T-cell (primary cell): ENCODE results near the gene CCDC89. TPM values are rescaled to one million over a fixed set of nuclear protein-coding genes. Genes with fewer than 3 reads are reported as not detected.
A peak's percentile ranks its signal among the peaks of the same experiment; 100 is the strongest.

Source experiments
- ATAC-seq, 4 experiments: fragments of 200-7000 bp in 3 of 4; fragments of 150-1000 bp in 1 of 4; cut with Tn5 transposase; replicated peaks in 1 of 4; 1 replicate in 3 of 4; 2 replicates in 1 of 4; pipeline ENCODE4 v1.10.0; 2021; ENCODE audit warnings: moderate library complexity in 3 of 4, mild to moderate bottlenecking in 2 of 4, moderate number of reproducible peaks in 1 of 4
- CTCF ChIA-PET, 2 donors: fragments of 300-600 bp; sonication (Branson Sonifier 250); formaldehyde crosslinking; loops; one replicate each; lab custom pipeline; 2022; ENCODE audit warnings: antibody characterized with exemption in 2 of 2; lab: Charles Lee
- POLR2A ChIA-PET, 2 donors: fragments of 300-600 bp; sonication (Branson Sonifier 250); formaldehyde crosslinking; loops; one replicate each; lab custom pipeline; 2022; ENCODE audit warnings: antibody characterized with exemption in 2 of 2; lab: Charles Lee
- DNase-seq, 35 experiments: peaks; one replicate each; pipeline versions ENCODE4 v3.0.0 to v3.0.0-alpha.2; 2013 to 2023
- H3K27ac ChIP-seq: one replicate; pipeline ENCODE4 v1.5.1; 2013; ENCODE audit warnings: low read length
- H3K27me3 ChIP-seq, 2 experiments: replicated peaks in 1 of 2; 1 replicate in 1 of 2; 2 replicates in 1 of 2; pipeline versions ENCODE4 v1.6.1 to v1.7.0; 2013; ENCODE audit warnings: low read length in 1 of 2, mixed read lengths in 1 of 2; ENCODE audit not compliant: control insufficient read depth in 2 of 2, insufficient read depth in 2 of 2; ENCODE audit errors: extremely low read depth in 1 of 2
- H3K36me3 ChIP-seq, 2 donors: 1 replicate in 1 of 2; 2 replicates in 1 of 2; pipeline versions ENCODE4 v1.6.1 to v1.7.0; 2013; ENCODE audit warnings: low read length in 1 of 2; ENCODE audit not compliant: control insufficient read depth in 2 of 2, insufficient read depth in 1 of 2; ENCODE audit errors: extremely low read depth in 1 of 2
- H3K4me1 ChIP-seq, 2 experiments: 1 replicate in 1 of 2; 2 replicates in 1 of 2; pipeline versions ENCODE4 v1.6.1 to v1.7.0; 2013; ENCODE audit warnings: low read length in 2 of 2, mixed read lengths in 1 of 2; ENCODE audit not compliant: insufficient read depth in 2 of 2, control insufficient read depth in 1 of 2; ENCODE audit errors: extremely low read depth in 1 of 2
- H3K4me3 ChIP-seq, 2 donors: 1 replicate in 1 of 2; 2 replicates in 1 of 2; pipeline versions ENCODE4 v1.5.1 to v1.7.0; 2013; ENCODE audit warnings: mild to moderate bottlenecking in 2 of 2, low read length in 1 of 2, moderate library complexity in 1 of 2; ENCODE audit not compliant: control insufficient read depth in 1 of 2; ENCODE audit errors: extremely low read depth in 1 of 2
- H3K9me3 ChIP-seq: 2 replicates; pipeline ENCODE4 v1.7.0; 2013
- H3K27ac Mint-ChIP-seq, 2 donors: one replicate each; pipeline ENCODE4 v1.8.0; 2020 to 2021; ENCODE audit warnings: mild to moderate bottlenecking in 2 of 2, mixed read lengths in 2 of 2
- H3K27me3 Mint-ChIP-seq, 2 donors: one replicate each; pipeline ENCODE4 v1.8.0; 2021 to 2022; ENCODE audit warnings: mixed read lengths in 2 of 2
- H3K36me3 Mint-ChIP-seq: one replicate; pipeline ENCODE4 v1.8.0; 2021; ENCODE audit warnings: mixed read lengths
- H3K4me1 Mint-ChIP-seq, 3 donors: one replicate each; pipeline ENCODE4 v1.8.0; 2020 to 2022; ENCODE audit warnings: mixed read lengths in 3 of 3, mild to moderate bottlenecking in 1 of 3
- H3K4me3 Mint-ChIP-seq, 3 donors: one replicate each; pipeline ENCODE4 v1.8.0; 2020 to 2022; ENCODE audit warnings: mild to moderate bottlenecking in 3 of 3, mixed read lengths in 3 of 3, moderate library complexity in 3 of 3
- H3K9me3 Mint-ChIP-seq, 3 donors: one replicate each; pipeline ENCODE4 v1.8.0; 2020 to 2022; ENCODE audit warnings: mixed read lengths in 3 of 3
- WGBS: methylation state at CpG from one replicate; pipeline ENCODE4 v1.1.5; 2013; ENCODE audit warnings: missing lambda C conversion rate; ENCODE audit not compliant: insufficient coverage; 5-methylcytosine and 5-hydroxymethylcytosine counted together
- total RNA-seq, 35 experiments: library from RNA in 6 of 35; stranded (reverse) in 6 of 35; fragments of 120-200 nt in 1 of 35; gene quantifications; one replicate each; pipeline versions ENCODE4 v1.2.1 to v1.2.4 and lab custom pipeline; 2013 to 2026

Gene CCDC89
- total RNA-seq, 5 donors from 2014 or later (not counting 1 experiment from before 2014, with no cell fraction given): 0.50 to 1.1 (median 0.53) TPM

DNA sequence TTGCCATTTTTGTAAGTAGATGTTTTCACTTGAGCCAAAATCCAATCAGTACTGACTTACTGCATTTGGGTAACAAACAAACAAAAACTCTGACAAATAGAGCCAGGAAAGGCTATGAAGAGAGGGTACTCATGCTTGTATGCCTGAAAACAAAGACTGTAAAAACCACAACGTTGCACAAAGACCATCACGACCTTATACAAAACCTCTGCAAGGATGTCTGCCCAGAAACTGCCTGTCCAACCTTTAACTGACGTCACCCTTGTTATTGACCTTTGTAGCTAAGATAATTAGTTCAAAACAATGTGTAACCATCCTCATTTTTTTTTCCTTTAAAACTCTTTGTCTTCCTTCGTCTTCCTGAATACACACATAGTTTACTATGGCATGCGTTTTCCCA, 20.3 kb downstream of the CCDC89 start:
- peaks cover 31 to 39% (median 34%) of the 10 kb centered on the region in 3 donors for H3K4me1 Mint-ChIP-seq
- Histone ChIP-seq H3K36me3 (peaks cover 0 to 7% of the 10 kb centered on the region in 2 donors), H3K4me1 (peaks cover 8 to 27% of the 10 kb centered on the region in 2 experiments), H3K4me3 (no peak overlapping the region), H3K27ac (peak overlapping the region; percentile 99), H3K27me3 (no peaks in the 10 kb centered on the region), H3K9me3 (no peaks in the 10 kb centered on the region)
- ChIA-PET CTCF (no interaction called here), POLR2A (interaction anchor here in 1 of 2 donors (0.7 to 1.3 kb wide), 2 partner anchors 26 to 39 kb away, joined by 3 read pairs; no protein-coding TSS in a partner anchor)
- peak overlapping the region; percentile 99 for H3K27ac Mint-ChIP-seq
- no peaks in the 10 kb centered on the region for H3K9me3 Mint-ChIP-seq
- peak overlapping the region; percentile 51 to 98 (median 57) for H3K4me3 Mint-ChIP-seq
- 66% methylated on average over 2 of the region's 5 CpGs for WGBS
- peaks cover 0 to 4% of the 10 kb centered on the region in 2 donors for H3K27me3 Mint-ChIP-seq
- peaks cover 12% of the 10 kb centered on the region for H3K36me3 Mint-ChIP-seq
- peak in 1 of 35 experiments; percentile 12 for DNase-seq
- no peak for ATAC-seq

- peaks cover 0 to 8% of the 10 kb centered on the region in 2 donors for H3K36me3 ChIP-seq
- Mint-ChIP-seq H3K4me3 (peak within 1 kb of the TSS; percentile 98 to 100 (median 100)), H3K27me3 (no peaks in the 10 kb centered on the region), H3K36me3 (peaks cover 21% of the 10 kb centered on the region), H3K27ac (peak within 1 kb of the TSS; percentile 99), H3K4me1 (peaks cover 39 to 48% (median 43%) of the 10 kb centered on the region in 3 donors), H3K9me3 (no peaks in the 10 kb centered on the region)
- ChIA-PET POLR2A (interaction anchor here (0.6 to 4.9 kb wide), 7 partner anchors 16 to 638 kb away, joined by 3 to 36 read pairs (median 3); partner anchors contain the start of genes TMEM126B (in 2 of the 2) and TMEM126A (in 1 of the 2)), CTCF (interaction anchor here in 1 of 2 donors (0.5 to 1.1 kb wide), 5 partner anchors 15 to 355 kb away, joined by 3 to 4 read pairs (median 3); partner anchors contain the start of gene TMEM126A)
- DNase-seq (peak; percentile 80 to 94 (median 88)), ATAC-seq (peak; percentile 76 to 80 (median 78))
- no peaks in the 10 kb centered on the region for H3K27me3 ChIP-seq
- WGBS: under 1% methylated on average over 59 of the region's 67 CpGs
- peaks cover 8 to 29% of the 10 kb centered on the region in 2 experiments for H3K4me1 ChIP-seq
- peak within 1 kb of the TSS; percentile 81 to 99 for H3K4me3 ChIP-seq
- H3K27ac ChIP-seq: peak within 1 kb of the TSS; percentile 99
- H3K9me3 ChIP-seq: no peaks in the 10 kb centered on the region
These were observed 21.1 kb downstream of the CCDC89 start, which contains the start of gene CREBZF for GRCh38 chr11:85664615-85665481. Gene CREBZF (minus strand): TSS chr11:85665129. CDS start chr11:85664875, 254 bp downstream.

- peak; percentile 83 to 88 (median 86) for ATAC-seq
- Histone ChIP-seq H3K4me3 (peak overlapping the region; percentile 81 to 99), H3K27ac (peak overlapping the region; percentile 99), H3K36me3 (peaks cover 0 to 13% of the 10 kb centered on the region in 2 donors), H3K4me1 (peaks cover 8 to 32% of the 10 kb centered on the region in 2 experiments), H3K27me3 (no peaks in the 10 kb centered on the region), H3K9me3 (no peaks in the 10 kb centered on the region)
- Mint-ChIP-seq H3K36me3 (peaks cover 22% of the 10 kb centered on the region), H3K4me3 (peak overlapping the region; percentile 98 to 100 (median 100)), H3K4me1 (peaks cover 48 to 55% (median 51%) of the 10 kb centered on the region in 3 donors), H3K27me3 (no peaks in the 10 kb centered on the region), H3K27ac (peak overlapping the region; percentile 99), H3K9me3 (no peaks in the 10 kb centered on the region)
- peak; percentile 73 to 95 (median 90) for DNase-seq
- CTCF ChIA-PET: interaction anchor here (0.6 to 1.5 kb wide), 5 partner anchors 16 to 356 kb away, joined by 3 to 6 read pairs (median 3); partner anchors contain the start of genes TMEM126A (in 2 of the 2) and TMEM126B (in 1 of the 2)
- POLR2A ChIA-PET: interaction anchor here (0.6 to 4.9 kb wide), 8 partner anchors 10 to 554 kb away, joined by 3 to 36 read pairs (median 3); partner anchors contain the start of genes TMEM126B (in 2 of the 2) and TMEM126A (in 1 of the 2)
- under 1% methylated on average over 71 of the region's 73 CpGs for WGBS
These were observed 22.0 kb downstream of the CCDC89 start for GRCh38 chr11:85663753-85664614.

DNA sequence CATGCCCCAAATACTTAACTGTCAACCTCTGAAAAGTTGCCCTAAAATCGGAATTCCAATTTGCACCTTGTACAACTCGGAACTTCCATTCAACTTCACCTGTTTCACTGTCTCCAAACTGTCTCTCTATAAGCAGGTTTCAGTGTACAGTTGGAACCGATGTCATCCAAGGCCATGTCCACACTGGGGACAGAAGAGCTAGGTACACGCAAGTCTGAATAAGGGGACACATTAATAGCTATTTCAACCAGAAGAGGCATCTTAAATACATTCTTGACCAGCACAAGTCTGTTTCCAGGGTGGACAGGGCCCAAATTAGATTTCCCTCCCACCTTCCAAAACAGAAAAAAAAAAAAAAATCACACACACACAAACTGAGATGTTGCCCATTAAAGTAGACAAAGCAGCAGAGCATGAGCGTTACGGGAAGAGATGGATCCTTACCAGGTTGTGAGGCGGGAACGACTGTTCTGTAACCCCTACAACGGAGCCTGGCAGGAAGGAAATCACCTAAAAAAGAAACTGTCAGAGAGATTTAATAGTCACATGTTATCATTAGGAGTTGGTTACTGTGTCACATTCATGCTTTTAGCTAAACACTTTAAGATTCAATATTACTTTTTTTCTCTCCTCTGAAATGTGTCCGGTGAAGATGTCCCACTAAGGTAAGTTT, 22.8 kb downstream of the CCDC89 start:
- H3K36me3 ChIP-seq: peaks cover 0 to 18% of the 10 kb centered on the region in 2 donors
- peaks cover 8 to 32% of the 10 kb centered on the region in 2 experiments for H3K4me1 ChIP-seq
- peak in 1 of 4 experiments; percentile 11 for ATAC-seq
- H3K9me3 Mint-ChIP-seq: no peaks in the 10 kb centered on the region
- no peaks in the 10 kb centered on the region for H3K27me3 ChIP-seq
- H3K36me3 Mint-ChIP-seq: peaks cover 27% of the 10 kb centered on the region
- no peaks in the 10 kb centered on the region for H3K9me3 ChIP-seq
- peak overlapping the region; percentile 99 for H3K27ac Mint-ChIP-seq
- H3K4me1 Mint-ChIP-seq: peaks cover 55 to 59% (median 56%) of the 10 kb centered on the region in 3 donors
- 14% methylated on average over 4 of the region's 10 CpGs for WGBS
- H3K27ac ChIP-seq: peak overlapping the region; percentile 99
- ChIA-PET POLR2A (interaction anchor here (0.7 to 4.9 kb wide), 7 partner anchors 9 to 555 kb away, joined by 3 to 36 read pairs (median 3); partner anchors contain the start of genes TMEM126B (in 2 of the 2) and TMEM126A (in 1 of the 2)), CTCF (interaction anchor here (0.5 to 1.5 kb wide), 7 partner anchors 16 to 306 kb away, joined by 3 to 6 read pairs (median 4); partner anchors contain the start of genes TMEM126A (in 2 of the 2) and TMEM126B (in 1 of the 2))
- H3K27me3 Mint-ChIP-seq: no peaks in the 10 kb centered on the region
- H3K4me3 ChIP-seq: peak overlapping the region; percentile 81 to 99
- peak in 3 of 35 experiments; percentile 2 to 58 (median 9) for DNase-seq
- peak overlapping the region; percentile 98 to 100 (median 100) for H3K4me3 Mint-ChIP-seq

GRCh38 chr11:85661972-85662664, 23.9 kb downstream of the CCDC89 start:
- POLR2A ChIA-PET: interaction anchor here (0.6 to 4.9 kb wide), 4 partner anchors 11 to 161 kb away, joined by 3 to 36 read pairs (median 3); partner anchors contain the start of gene TMEM126A (in 2 of the 2)
- Histone ChIP-seq H3K27me3 (no peaks in the 10 kb centered on the region), H3K4me3 (no peak overlapping the region), H3K4me1 (peaks cover 8 to 32% of the 10 kb centered on the region in 2 experiments), H3K9me3 (no peaks in the 10 kb centered on the region), H3K27ac (no peak overlapping the region), H3K36me3 (peaks cover 0 to 22% of the 10 kb centered on the region in 2 donors)
- Mint-ChIP-seq H3K27ac (no peak overlapping the region), H3K36me3 (peaks cover 28% of the 10 kb centered on the region), H3K27me3 (no peaks in the 10 kb centered on the region), H3K4me3 (peak overlapping the region; percentile 57 to 100 (median 98)), H3K9me3 (no peaks in the 10 kb centered on the region), H3K4me1 (peaks cover 56 to 63% (median 61%) of the 10 kb centered on the region in 3 donors)
- no peak for DNase-seq
- no peak for ATAC-seq
- WGBS: no CpG with 5 or more reads among the region's 4 CpGs
- CTCF ChIA-PET: interaction anchor here in 1 of 2 donors (0.6 kb wide), 1 partner anchor 59 kb away, joined by 3 read pairs; no protein-coding TSS in a partner anchor
